Measurements from ENCODE around the gene ACSL1.
"Not testable (repeated sequence)": the region's sequence is repeated elsewhere in the genome, so short reads cannot be mapped to it uniquely, and the experiment has no call there.

ACSL1 gene

GRCh38 chr4:184750926-184751584, 74.7 kb downstream of the ACSL1 start:
- DNase-seq, result no peak

GRCh38 chr4:184748251-184748652, 77.5 kb downstream of the ACSL1 start:
- DNase-seq, result no peak

- no peak for DNase-seq
Measured at GRCh38 chr4:184747034-184747830, 78.5 kb downstream of the ACSL1 start.

GRCh38 chr4:184745831-184746795, 79.7 kb downstream of the ACSL1 start:
- peak; percentile 11 for DNase-seq

- no peak for DNase-seq
Measured at GRCh38 chr4:184744236-184744635, 81.5 kb downstream of the ACSL1 start.

- DNase-seq, result no peak
Measured at GRCh38 chr4:184743650-184744049, 82.1 kb downstream of the ACSL1 start.

- DNase-seq, result not testable (repeated sequence)
Measured at GRCh38 chr4:184741651-184742050, 84.1 kb downstream of the ACSL1 start.

GRCh38 chr4:184740980-184741391, 84.8 kb downstream of the ACSL1 start:
- no peak for DNase-seq

GRCh38 chr4:184739575-184739974, 86.2 kb downstream of the ACSL1 start:
- not testable (repeated sequence) for DNase-seq

GRCh38 chr4:184734758-184735157, 91.0 kb downstream of the ACSL1 start:
- DNase-seq, result peak; percentile 10

GRCh38 chr4:184733654-184734524, 91.9 kb downstream of the ACSL1 start, which contains the start of gene CENPU:
Gene CENPU (minus strand): TSS chr4:184734096. CDS start chr4:184734062, 34 bp downstream.
- peak; percentile 93 for DNase-seq

GRCh38 chr4:184732126-184732525, 93.6 kb downstream of the ACSL1 start:
- peak; percentile 60 for DNase-seq

GRCh38 chr4:184731056-184731455, 94.7 kb downstream of the ACSL1 start:
- no peak for DNase-seq

GRCh38 chr4:184729946-184730345, 95.8 kb downstream of the ACSL1 start:
- DNase-seq, result no peak

- no peak for DNase-seq
Measured at GRCh38 chr4:184728858-184729257, 96.9 kb downstream of the ACSL1 start.

GRCh38 chr4:184727430-184727829, 98.3 kb downstream of the ACSL1 start:
- no peak for DNase-seq

- DNase-seq, result no peak
Measured at GRCh38 chr4:184722798-184723197, 103.0 kb downstream of the ACSL1 start.

GRCh38 chr4:184721254-184721653, 104.5 kb downstream of the ACSL1 start:
- no peak for DNase-seq

- no peak for DNase-seq
Measured at GRCh38 chr4:184719407-184719806, 106.4 kb downstream of the ACSL1 start.

- DNase-seq, result no peak
Measured at GRCh38 chr4:184715526-184715925, 110.2 kb downstream of the ACSL1 start.

GRCh38 chr4:184713887-184714286, 111.9 kb downstream of the ACSL1 start:
- no peak for DNase-seq

GRCh38 chr4:184712322-184712721, 113.4 kb downstream of the ACSL1 start:
- DNase-seq, result no peak

Measured in NCI-H1105 treated with DMSO at 0.1 percent for 48 hours (cell line).